Measurements from ENCODE around the gene CAPS. TPM values are rescaled to one million over a fixed set of nuclear protein-coding genes. Genes with fewer than 3 reads are reported as not detected.

CAPS gene
- total RNA-seq, 2 experiments from 2014 or later, result 2.1 to 2.8 TPM

DNA sequence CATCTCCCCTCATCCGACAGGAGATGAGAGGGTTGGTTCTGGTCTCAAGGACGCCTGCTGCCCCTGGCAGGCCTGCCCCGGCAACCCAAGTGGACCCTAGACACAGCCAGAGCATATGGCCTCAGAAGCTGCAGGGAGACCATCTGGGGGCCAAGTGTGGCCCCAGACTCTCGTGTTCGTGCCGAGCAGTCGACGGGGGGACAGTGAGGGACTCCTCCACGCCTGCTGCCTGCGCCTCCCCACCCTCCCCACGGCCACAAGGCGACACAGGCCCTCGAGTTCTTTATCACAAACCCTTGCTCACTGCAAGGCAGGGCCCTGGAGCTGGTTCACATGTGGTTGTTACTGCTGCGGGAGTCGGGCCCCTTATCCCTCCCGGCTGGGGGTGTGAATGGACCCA, 9.3 kb downstream of the CAPS start:
- intact Hi-C loops (cut with micrococcal nuclease), result no loop called here
- Mint-ChIP-seq H3K27ac (no peak overlapping the region), H3K27me3 (no peaks in the 10 kb centered on the region), H3K4me3 (no peak overlapping the region), H3K36me3 (ENCODE audit: low read depth) (peaks cover 26% of the 10 kb centered on the region), H3K4me1 (ENCODE audit: low read depth) (no peaks in the 10 kb centered on the region), H3K9me3 (no peaks in the 10 kb centered on the region)
- TF ChIP-seq, protein P1, sequence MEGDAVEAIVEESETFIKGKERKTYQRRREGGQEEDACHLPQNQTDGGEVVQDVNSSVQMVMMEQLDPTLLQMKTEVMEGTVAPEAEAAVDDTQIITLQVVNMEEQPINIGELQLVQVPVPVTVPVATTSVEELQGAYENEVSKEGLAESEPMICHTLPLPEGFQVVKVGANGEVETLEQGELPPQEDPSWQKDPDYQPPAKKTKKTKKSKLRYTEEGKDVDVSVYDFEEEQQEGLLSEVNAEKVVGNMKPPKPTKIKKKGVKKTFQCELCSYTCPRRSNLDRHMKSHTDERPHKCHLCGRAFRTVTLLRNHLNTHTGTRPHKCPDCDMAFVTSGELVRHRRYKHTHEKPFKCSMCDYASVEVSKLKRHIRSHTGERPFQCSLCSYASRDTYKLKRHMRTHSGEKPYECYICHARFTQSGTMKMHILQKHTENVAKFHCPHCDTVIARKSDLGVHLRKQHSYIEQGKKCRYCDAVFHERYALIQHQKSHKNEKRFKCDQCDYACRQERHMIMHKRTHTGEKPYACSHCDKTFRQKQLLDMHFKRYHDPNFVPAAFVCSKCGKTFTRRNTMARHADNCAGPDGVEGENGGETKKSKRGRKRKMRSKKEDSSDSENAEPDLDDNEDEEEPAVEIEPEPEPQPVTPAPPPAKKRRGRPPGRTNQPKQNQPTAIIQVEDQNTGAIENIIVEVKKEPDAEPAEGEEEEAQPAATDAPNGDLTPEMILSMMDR (IDR thresholded peaks at IDR 0.05), result no peak
- POLR2A ChIA-PET, result interaction anchor here (1.1 kb wide), 1 partner anchor 45 kb away, joined by 4 read pairs; no protein-coding TSS in a partner anchor
- DNase-seq (no peak), ATAC-seq (no peak)
- CTCF ChIA-PET, result no interaction called here

DNA sequence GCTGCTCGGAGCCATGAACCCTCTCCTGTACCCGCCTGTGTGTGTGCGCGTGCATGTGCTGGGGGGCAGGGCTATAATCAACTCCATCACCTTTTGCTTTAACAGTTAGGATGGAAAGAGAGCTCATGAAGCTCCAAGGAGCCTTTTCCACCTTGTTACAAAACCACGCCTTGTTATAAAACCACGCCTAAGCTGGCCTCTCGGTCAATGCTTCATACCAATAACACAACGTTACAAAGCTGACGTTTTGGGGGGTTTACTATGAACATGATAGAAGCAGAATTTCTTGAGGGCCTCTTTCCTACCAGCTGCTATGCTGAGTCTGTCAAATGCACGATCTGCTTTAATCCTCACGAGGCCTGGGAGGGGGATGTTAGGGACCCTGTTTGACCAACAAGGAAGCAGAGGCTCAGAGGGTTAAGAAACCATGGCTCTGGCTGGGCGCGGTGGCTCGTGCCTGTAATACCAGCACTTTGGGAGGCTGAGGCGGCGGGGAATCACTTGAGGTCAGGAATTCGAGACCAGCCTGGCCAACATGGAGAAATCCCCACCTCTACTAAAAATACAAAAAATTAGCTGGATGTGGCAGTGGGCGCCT, 11.9 kb downstream of the CAPS start:
- ChIA-PET CTCF (interaction anchor here (0.8 kb wide), 1 partner anchor 42 kb away, joined by 3 read pairs; no protein-coding TSS in a partner anchor), POLR2A (no interaction called here)
- no peak overlapping the region for H3K4me3 Mint-ChIP-seq
- H3K4me1 Mint-ChIP-seq (ENCODE audit: low read depth), result no peaks in the 10 kb centered on the region
- no peak overlapping the region for H3K27ac Mint-ChIP-seq
- no peaks in the 10 kb centered on the region for H3K27me3 Mint-ChIP-seq
- ATAC-seq (no peak), DNase-seq (no peak)
- TF ChIP-seq, protein P1 (IDR thresholded peaks at IDR 0.05), result no peak
- no peaks in the 10 kb centered on the region for H3K9me3 Mint-ChIP-seq
- peaks cover 31% of the 10 kb centered on the region for H3K36me3 Mint-ChIP-seq (ENCODE audit: low read depth)
- intact Hi-C loops (cut with micrococcal nuclease), result no loop called here

DNA sequence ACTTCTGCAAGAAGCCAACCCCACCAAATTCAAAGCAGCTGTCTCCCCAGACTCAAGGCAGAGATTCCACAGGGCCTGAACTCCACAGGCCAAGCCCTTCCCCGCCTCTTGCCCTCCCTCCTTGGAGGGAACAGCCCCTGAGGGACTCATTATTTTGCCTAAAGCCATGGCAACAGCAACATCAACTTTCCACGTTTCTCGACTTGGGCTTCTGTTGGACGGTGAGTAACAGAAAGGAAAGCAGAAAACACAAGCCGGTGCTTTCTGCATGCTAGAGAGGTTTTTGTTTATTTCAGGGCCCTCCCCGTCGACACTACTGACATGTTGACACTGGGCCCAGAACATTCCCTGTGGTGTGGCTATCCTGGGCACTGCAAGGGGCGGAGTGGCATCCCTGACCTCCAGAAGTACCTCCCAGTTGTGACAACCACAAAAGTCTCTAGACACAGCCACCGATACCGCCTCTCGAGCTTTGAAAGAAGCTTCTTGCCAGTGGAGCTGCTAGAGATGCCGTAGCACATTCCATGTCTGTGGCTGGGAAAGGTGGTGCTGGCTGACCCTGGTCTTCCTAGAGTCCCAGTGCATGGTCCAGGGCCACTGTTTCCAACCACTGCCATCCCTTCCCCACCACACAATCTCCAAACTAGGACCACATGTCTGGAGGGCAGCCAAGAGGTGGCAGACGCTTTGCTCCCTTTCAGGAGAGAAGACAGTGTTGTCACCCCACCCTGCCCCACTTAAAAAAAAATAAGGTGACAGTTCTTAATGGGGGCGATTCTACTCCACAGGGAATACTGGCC, 12.8 kb downstream of the CAPS start:
- Mint-ChIP-seq H3K27me3 (no peaks in the 10 kb centered on the region), H3K4me3 (no peak overlapping the region), H3K27ac (no peak overlapping the region), H3K36me3 (ENCODE audit: low read depth) (peaks cover 31% of the 10 kb centered on the region), H3K9me3 (no peaks in the 10 kb centered on the region), H3K4me1 (ENCODE audit: low read depth) (no peaks in the 10 kb centered on the region)
- intact Hi-C loops (cut with micrococcal nuclease), result no loop called here
- ChIA-PET POLR2A (no interaction called here), CTCF (no interaction called here)
- no peak for ATAC-seq
- TF ChIP-seq, protein P1 (IDR thresholded peaks at IDR 0.05), result no peak
- DNase-seq, result no peak

DNA sequence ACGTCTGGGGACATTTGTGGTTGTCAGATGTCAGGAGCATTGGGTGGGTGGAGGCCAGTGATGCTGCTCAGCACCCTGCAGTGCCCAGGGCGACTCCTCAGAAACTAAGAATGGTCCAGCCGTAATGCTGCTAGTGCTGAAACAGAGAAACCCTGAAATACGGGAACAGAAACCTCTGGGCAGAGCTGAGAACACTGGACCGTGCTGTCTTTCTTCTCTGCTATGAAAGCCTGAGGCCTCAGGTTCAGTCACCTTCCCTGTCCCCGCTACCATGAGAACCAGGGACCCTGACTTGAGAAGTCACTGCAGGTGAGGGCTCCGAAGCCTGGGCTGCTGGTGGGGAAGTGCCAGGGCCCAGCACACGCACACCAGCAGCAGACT, 13.4 kb downstream of the CAPS start:
- H3K27ac Mint-ChIP-seq, result no peak overlapping the region
- no peaks in the 10 kb centered on the region for H3K27me3 Mint-ChIP-seq
- peaks cover 28% of the 10 kb centered on the region for H3K36me3 Mint-ChIP-seq (ENCODE audit: low read depth)
- no peak for ATAC-seq
- ChIA-PET POLR2A (no interaction called here), CTCF (no interaction called here)
- no peaks in the 10 kb centered on the region for H3K9me3 Mint-ChIP-seq
- no peak overlapping the region for H3K4me3 Mint-ChIP-seq
- no peaks in the 10 kb centered on the region for H3K4me1 Mint-ChIP-seq (ENCODE audit: low read depth)
- intact Hi-C loops (cut with micrococcal nuclease), result no loop called here
- no peak for DNase-seq
- TF ChIP-seq, protein P1 (IDR thresholded peaks at IDR 0.05), result no peak

DNA sequence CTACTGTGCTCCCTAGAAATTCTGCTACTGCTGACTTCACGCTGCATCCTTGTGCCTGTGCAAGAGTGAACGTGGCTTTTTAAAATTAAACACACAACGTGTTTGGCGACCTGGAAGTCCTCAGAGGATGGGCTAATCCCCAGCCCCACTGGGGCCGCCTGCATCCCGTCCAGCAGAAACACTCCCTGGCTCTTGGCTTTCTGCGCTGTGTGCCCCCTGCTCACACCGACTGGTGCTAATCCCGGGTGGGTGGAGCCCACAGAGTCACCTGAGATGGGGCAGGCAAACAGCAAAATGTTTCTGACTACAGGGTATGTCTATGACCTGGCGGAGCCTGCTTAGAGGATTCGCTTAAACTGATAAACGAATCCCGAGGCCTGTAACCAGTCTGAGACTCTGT, 15.1 kb downstream of the CAPS start:
- no peaks in the 10 kb centered on the region for H3K9me3 Mint-ChIP-seq
- TF ChIP-seq, protein P1 (IDR thresholded peaks at IDR 0.05), result no peak
- H3K27ac Mint-ChIP-seq, result no peak overlapping the region
- ChIA-PET POLR2A (no interaction called here), CTCF (interaction anchor here (1.2 kb wide), 1 partner anchor 125 kb away, joined by 3 read pairs; the partner anchor contains the start of gene NRTN)
- no peaks in the 10 kb centered on the region for H3K27me3 Mint-ChIP-seq
- intact Hi-C loops (cut with micrococcal nuclease), result no loop called here
- peaks cover 22% of the 10 kb centered on the region for H3K36me3 Mint-ChIP-seq (ENCODE audit: low read depth)
- H3K4me1 Mint-ChIP-seq (ENCODE audit: low read depth), result no peaks in the 10 kb centered on the region
- ATAC-seq (no peak), DNase-seq (no peak)
- no peak overlapping the region for H3K4me3 Mint-ChIP-seq

Measured in activated CD8-positive, alpha-beta T cell treated with anti-CD3 and anti-CD28 coated beads for 36 hours (primary cell).